Astrocyte of the cerebellum (primary cell): ENCODE data around the gene RBM39.
"Not testable (repeated sequence)": the region's sequence is repeated elsewhere in the genome, so short reads cannot be mapped to it uniquely, and the experiment has no call there.

Experiments used
- DNase-seq: peaks from one replicate; pipeline ENCODE4 v3.0.0-alpha.2; 2011; ENCODE audit warnings: low read depth
- H3K4me3 ChIP-seq: 2 replicates; pipeline ENCODE4 v1.5.1; 2011; ENCODE audit warnings: mild to moderate bottlenecking, low read depth, low read length, moderate library complexity
- CTCF ChIP-seq: IDR thresholded peaks from 2 replicates; pipeline ENCODE4 v1.5.1; 2012; ENCODE audit warnings: low read length, low read depth, moderate library complexity, mild to moderate bottlenecking; ENCODE audit errors: missing control alignments
- in situ Hi-C: cut with HindIII; loops from 2 replicates; pipeline ENCODE4 v1.10.0; 2017; ENCODE audit warnings: low sequenced_read_pairs

RBM39 gene

GRCh38 chr20:35711588-35712209, 30.4 kb downstream of the RBM39 start:
- in situ Hi-C loops, result no loop called here
- TF ChIP-seq CTCF, result no peak
- no peak overlapping the region for H3K4me3 ChIP-seq
- DNase-seq, result no peak

- TF ChIP-seq CTCF, result no peak
- in situ Hi-C loops, result no loop called here
- H3K4me3 ChIP-seq, result no peak overlapping the region
- no peak for DNase-seq
Measured at GRCh38 chr20:35710884-35711587, 31.0 kb downstream of the RBM39 start.

- no peak for TF ChIP-seq CTCF
- in situ Hi-C loops, result no loop called here
- DNase-seq, result no peak
- no peak overlapping the region for H3K4me3 ChIP-seq
Measured at GRCh38 chr20:35710039-35710438, 32.0 kb downstream of the RBM39 start.

GRCh38 chr20:35709259-35709658, 32.8 kb downstream of the RBM39 start:
- no peak overlapping the region for H3K4me3 ChIP-seq
- in situ Hi-C loops, result no loop called here
- TF ChIP-seq CTCF, result no peak
- no peak for DNase-seq

- no peak for DNase-seq
- no peak for TF ChIP-seq CTCF
- no peak overlapping the region for H3K4me3 ChIP-seq
- in situ Hi-C loops, result no loop called here
Measured at GRCh38 chr20:35708502-35708901, 33.6 kb downstream of the RBM39 start.

GRCh38 chr20:35706591-35707529, 35.2 kb downstream of the RBM39 start:
- in situ Hi-C loops, H3K4me3 ChIP-seq, DNase-seq: not testable (repeated sequence)

- DNase-seq, H3K4me3 ChIP-seq, in situ Hi-C loops: not testable (repeated sequence)
Measured at GRCh38 chr20:35705894-35706293, 36.2 kb downstream of the RBM39 start.
